Pancreas (tissue), 10 donors: ENCODE data around the gene ETV3. TPM values are rescaled to one million over a fixed set of nuclear protein-coding genes. Genes with fewer than 3 reads are reported as not detected.
A peak's percentile ranks its signal among the peaks of the same experiment; 100 is the strongest.
"Not testable (repeated sequence)": the region's sequence is repeated elsewhere in the genome, so short reads cannot be mapped to it uniquely, and the experiment has no call there.

Experiments used
- ATAC-seq, 4 donors: fragments of 200-7000 bp; cut with Tn5 transposase; one replicate each; pipeline versions ENCODE4 v1.8.0 to v1.9.1; 2020; ENCODE audit warnings: mild to moderate bottlenecking in 4 of 4, moderate library complexity in 4 of 4
- DNase-seq, 6 donors: peaks; one replicate each; pipeline ENCODE4 v3.0.0-alpha.2; 2020
- FAIRE-seq: peaks from 2 replicates; lab custom pipeline; 2012; peaks lifted over from hg19 to GRCh38; lab: Jason Lieb, UNC
- H3K27ac ChIP-seq, 4 donors: fragments of 200-600 bp; sonication (generic); 1 replicate in 3 of 4; 2 replicates in 1 of 4; pipeline versions ENCODE4 v1.5.0 to v1.8.0; 2020
- H3K27me3 ChIP-seq, 4 donors: fragments of 200-600 bp; one replicate each; pipeline ENCODE4 v1.8.0; 2021
- H3K36me3 ChIP-seq, 3 donors: fragments of 200-600 bp; sonication (generic) in 1 of 3; one replicate each; pipeline versions ENCODE4 v1.5.0 to v1.8.0; 2020 to 2021
- H3K4me1 ChIP-seq, 3 donors: fragments of 200-600 bp; one replicate each; pipeline ENCODE4 v1.8.0; 2021
- H3K4me3 ChIP-seq, 4 donors: fragments of 200-600 bp; sonication (generic) in 2 of 4; one replicate each; pipeline versions ENCODE4 v1.5.0 to v1.8.0; 2020 to 2021
- H3K9me3 ChIP-seq, 4 donors: fragments of 200-600 bp; one replicate each; pipeline ENCODE4 v1.8.0; 2021
- CTCF ChIP-seq, 4 donors: fragments of 200-600 bp; sonication (generic) in 3 of 4; IDR thresholded peaks; one replicate each; pipeline versions ENCODE4 v1.5.0 to v1.8.0; 2021; ENCODE audit warnings: antibody characterized with exemption in 4 of 4
- WGBS, 2 donors: extraction: QIAGEN DNeasy Blood & Tissue Kit; methylation state at CpG; one replicate each; pipeline ENCODE4 v1.1.7; 2013; 5-methylcytosine and 5-hydroxymethylcytosine counted together
- intact Hi-C, 3 donors: fragments of 100-400 bp; cut with DNase I; formaldehyde crosslinking; loops; one replicate each; pipeline versions ENCODE4 v1.11.1 to v1.14.2; 2022
- polyA plus RNA-seq, 2 donors: library from polyadenylated mRNA; stranded (reverse); fragments of 200-250 nt; gene quantifications; one replicate each; pipeline ENCODE4 v1.2.3, GENCODE V29; 2013
- total RNA-seq, 6 donors: library from RNA; stranded (reverse); fragmentation: NEBNext Ultra II Directional in 4 of 6; extraction: Animal tissue kit (Norgen Biotek cat#: 25700) in 4 of 6; gene quantifications; one replicate each; pipeline versions ENCODE4 v1.2.1 to v1.2.4, GENCODE V29; 2021 to 2023
- donor health status: healthy with polysubstance abuse.
- donor health status: DM: no; HTN: no; CAD: no; lungs with moderate emphysema.
- donor health status: DM: no; HTN: no; CAD: no.
- donor health status: control.
- donor health status: control.
- donor health status: Bipolar disorder and iron deficiency.
- donor health status: DM: yes; HTN: yes; CAD: no.
- donor health status: DM: no; HTN: no; CAD: no.
- donor health status: DM: no; HTN: no; CAD: no.
- donor health status: DM: yes; HTN: yes; CAD: no.

Gene ETV3
- total RNA-seq (10 to 100 TPM in 1 of 6 donors, 1 to 10 TPM in 5; 6.4 to 12.9 (median 8.3) TPM), polyA plus RNA-seq (1 to 10 TPM; 2.9 to 3.5 TPM)

GRCh38 chr1:157138220-157139051 is at the start of gene ETV3:
Gene ETV3, minus strand, starts transcription at chr1:157138395. Its CDS starts 2,043 bp downstream, at chr1:157136352.
- no peak for TF ChIP-seq CTCF (IDR thresholded peaks at IDR 0.05)
- H3K36me3 ChIP-seq: peaks cover 5 to 18% (median 7%) of the 10 kb centered on the region in 3 donors
- 0 to 1% methylated on average over 80 to 85 of the region's 85 CpGs for WGBS, 2 donors
- FAIRE-seq (no peak), DNase-seq (peak; percentile 87 to 94 (median 88)), ATAC-seq (peak; percentile 97 to 98 (median 98))
- peak within 1 kb of the TSS; percentile 84 to 96 (median 92) for H3K27ac ChIP-seq
- peak within 1 kb of the TSS; percentile 66 to 97 (median 80) for H3K4me3 ChIP-seq
- H3K4me1 ChIP-seq: peaks cover 3 to 19% (median 14%) of the 10 kb centered on the region in 3 donors
- intact Hi-C loops: no loop called here
- no peaks in the 10 kb centered on the region for H3K9me3 ChIP-seq
- H3K27me3 ChIP-seq: no peaks in the 10 kb centered on the region

- DNase-seq: no peak
- H3K4me3 ChIP-seq: no peak overlapping the region
- H3K4me1 ChIP-seq: no peaks in the 10 kb centered on the region
- intact Hi-C loops: no loop called here
- no peak for ATAC-seq
- no peak for FAIRE-seq
- no peak overlapping the region for H3K27ac ChIP-seq
- no peaks in the 10 kb centered on the region for H3K27me3 ChIP-seq
- no peaks in the 10 kb centered on the region for H3K36me3 ChIP-seq
- no peak for TF ChIP-seq CTCF (IDR thresholded peaks at IDR 0.05)
- H3K9me3 ChIP-seq: no peaks in the 10 kb centered on the region
- WGBS, 2 donors: 62 to 63% methylated on average over 8 of the region's 8 CpGs
These were observed 48.2 kb upstream of the ETV3 start for GRCh38 chr1:157186281-157186992.

- Histone ChIP-seq H3K4me3 (no peak overlapping the region), H3K9me3 (no peaks in the 10 kb centered on the region), H3K4me1 (no peaks in the 10 kb centered on the region), H3K27ac (no peak overlapping the region), H3K36me3 (no peaks in the 10 kb centered on the region), H3K27me3 (no peaks in the 10 kb centered on the region)
- no peak for TF ChIP-seq CTCF (IDR thresholded peaks at IDR 0.05)
- ATAC-seq (no peak), FAIRE-seq (no peak), DNase-seq (no peak)
- 76 to 80% methylated on average over 3 of the region's 3 CpGs for WGBS, 2 donors
- intact Hi-C loops: no loop called here
These were observed 45.7 kb upstream of the ETV3 start for GRCh38 chr1:157183870-157184269.

- intact Hi-C loops, H3K27ac ChIP-seq, DNase-seq, H3K36me3 ChIP-seq, H3K9me3 ChIP-seq, H3K4me1 ChIP-seq, H3K4me3 ChIP-seq, FAIRE-seq, H3K27me3 ChIP-seq, ATAC-seq: not testable (repeated sequence)
- 84% methylated on average over 5 of the region's 5 CpGs for WGBS, 2 donors
These were observed 44.2 kb upstream of the ETV3 start for GRCh38 chr1:157182371-157182770.

GRCh38 chr1:157181790-157182189 is 43.6 kb upstream of the ETV3 start:
- Histone ChIP-seq H3K4me1 (no peaks in the 10 kb centered on the region), H3K27me3 (no peaks in the 10 kb centered on the region), H3K9me3 (no peaks in the 10 kb centered on the region), H3K4me3 (no peak overlapping the region), H3K27ac (no peak overlapping the region), H3K36me3 (no peaks in the 10 kb centered on the region)
- WGBS, 2 donors: 73 to 89% methylated on average over 3 of the region's 3 CpGs
- intact Hi-C loops: no loop called here
- TF ChIP-seq CTCF (IDR thresholded peaks at IDR 0.05): no peak
- no peak for DNase-seq
- no peak for ATAC-seq
- FAIRE-seq: no peak
